Measurements from ENCODE around the gene NFATC1. TPM values are rescaled to one million over a fixed set of nuclear protein-coding genes. Genes with fewer than 3 reads are reported as not detected.

Gene NFATC1
- total RNA-seq, 2 donors from 2014 or later, result 5.2 to 5.9 TPM

- no peak overlapping the region for H3K4me3 ChIP-seq
- no peak for TF ChIP-seq CTCF (IDR thresholded peaks at IDR 0.05)
- TF ChIP-seq POLR2A (IDR thresholded peaks at IDR 0.05), result no peak
- intact Hi-C loops (cut with DNase I), result no loop called here
- DNase-seq, result no peak
- no peaks in the 10 kb centered on the region for H3K9me3 ChIP-seq
- WGBS, 2 donors, result 67 to 73% methylated on average over 30 to 31 of the region's 31 CpGs
- H3K27me3 ChIP-seq, result no peaks in the 10 kb centered on the region
- peaks cover 35% of the 10 kb centered on the region for H3K4me1 ChIP-seq
- H3K27ac ChIP-seq, result peak overlapping the region in 2 of 4 donors; percentile 51 to 60
- H3K36me3 ChIP-seq (replicated peaks in 1 of 2; ENCODE audit: insufficient read depth in 1 of 2, low read depth in 2 of 2), result no peaks in the 10 kb centered on the region
- ATAC-seq, result no peak
Measured at GRCh38 chr18:79403723-79404566, 8.2 kb downstream of the NFATC1 start.

- WGBS, 2 donors, result 81 to 88% methylated on average over 12 of the region's 12 CpGs
- H3K4me1 ChIP-seq, result peaks cover 30% of the 10 kb centered on the region
- TF ChIP-seq POLR2A (IDR thresholded peaks at IDR 0.05), result no peak
- TF ChIP-seq CTCF (IDR thresholded peaks at IDR 0.05), result no peak
Measured at GRCh38 chr18:79404567-79404910, 8.8 kb downstream of the NFATC1 start.

GRCh38 chr18:79405019-79405780 lies 9.5 kb downstream of the NFATC1 start:
- no peaks in the 10 kb centered on the region for H3K36me3 ChIP-seq (replicated peaks in 1 of 2; ENCODE audit: insufficient read depth in 1 of 2, low read depth in 2 of 2)
- no peak for ATAC-seq
- intact Hi-C loops (cut with DNase I), result no loop called here
- H3K9me3 ChIP-seq, result no peaks in the 10 kb centered on the region
- H3K27ac ChIP-seq, result peak overlapping the region in 1 of 4 donors; percentile 47
- no peaks in the 10 kb centered on the region for H3K27me3 ChIP-seq
- peaks cover 27% of the 10 kb centered on the region for H3K4me1 ChIP-seq
- no peak overlapping the region for H3K4me3 ChIP-seq
- TF ChIP-seq POLR2A (IDR thresholded peaks at IDR 0.05) (no peak), CTCF (IDR thresholded peaks at IDR 0.05) (no peak)
- WGBS, 2 donors, result 79 to 86% methylated on average over 13 to 23 of the region's 23 CpGs
- no peak for DNase-seq

More at GRCh38 chr18:79404567-79404910, 8.8 kb downstream of the NFATC1 start:
- Histone ChIP-seq H3K9me3 (no peaks in the 10 kb centered on the region), H3K27me3 (no peaks in the 10 kb centered on the region), H3K36me3 (replicated peaks in 1 of 2; ENCODE audit: insufficient read depth in 1 of 2, low read depth in 2 of 2) (no peaks in the 10 kb centered on the region), H3K27ac (no peak overlapping the region), H3K4me3 (no peak overlapping the region)
- intact Hi-C loops (cut with DNase I), result no loop called here
- DNase-seq, result no peak
- no peak for ATAC-seq

- H3K36me3 ChIP-seq (replicated peaks in 1 of 2; ENCODE audit: insufficient read depth in 1 of 2, low read depth in 2 of 2), result no peaks in the 10 kb centered on the region
- WGBS, 2 donors, result 70 to 78% methylated on average over 27 of the region's 27 CpGs
- intact Hi-C loops (cut with DNase I), result no loop called here
- H3K4me3 ChIP-seq, result no peak overlapping the region
- no peak for TF ChIP-seq POLR2A (IDR thresholded peaks at IDR 0.05)
- TF ChIP-seq CTCF (IDR thresholded peaks at IDR 0.05), result no peak
- peaks cover 27% of the 10 kb centered on the region for H3K4me1 ChIP-seq
- H3K27me3 ChIP-seq, result no peaks in the 10 kb centered on the region
- H3K27ac ChIP-seq, result peak overlapping the region in 2 of 4 donors; percentile 47 to 50
- H3K9me3 ChIP-seq, result no peaks in the 10 kb centered on the region
- no peak for ATAC-seq
- DNase-seq, result peak in 2 of 4 donors; percentile 42 to 71
Measured at GRCh38 chr18:79405781-79406575, 10.2 kb downstream of the NFATC1 start.
